ENCODE results near the gene PSMD11. TPM values are rescaled to one million over a fixed set of nuclear protein-coding genes. Genes with fewer than 3 reads are reported as not detected.
A peak's percentile ranks its signal among the peaks of the same experiment; 100 is the strongest.

PSMD11 gene
- total RNA-seq, 1 donor from 2014 or later: 85.0 TPM

DNA sequence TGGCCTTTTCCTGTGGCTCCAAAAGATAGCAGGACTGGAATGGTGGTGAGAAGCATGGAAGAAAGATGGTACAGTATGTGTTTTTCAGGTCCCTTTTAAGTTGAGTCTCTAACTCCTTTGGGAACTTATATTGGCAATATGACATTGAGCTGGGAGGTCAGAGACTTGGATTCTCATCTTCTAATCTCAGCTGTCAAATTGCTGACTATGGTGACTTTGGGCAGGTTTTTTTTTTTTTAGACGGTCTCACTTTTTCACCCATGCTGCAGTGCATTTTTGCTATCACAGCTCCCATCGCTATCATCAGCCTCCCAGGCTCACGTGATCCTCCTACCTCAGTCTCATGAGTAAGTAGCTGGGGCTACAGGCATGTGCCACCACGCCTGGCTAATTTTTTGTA, 27.3 kb downstream of the PSMD11 start:
- TF ChIP-seq, protein P1, sequence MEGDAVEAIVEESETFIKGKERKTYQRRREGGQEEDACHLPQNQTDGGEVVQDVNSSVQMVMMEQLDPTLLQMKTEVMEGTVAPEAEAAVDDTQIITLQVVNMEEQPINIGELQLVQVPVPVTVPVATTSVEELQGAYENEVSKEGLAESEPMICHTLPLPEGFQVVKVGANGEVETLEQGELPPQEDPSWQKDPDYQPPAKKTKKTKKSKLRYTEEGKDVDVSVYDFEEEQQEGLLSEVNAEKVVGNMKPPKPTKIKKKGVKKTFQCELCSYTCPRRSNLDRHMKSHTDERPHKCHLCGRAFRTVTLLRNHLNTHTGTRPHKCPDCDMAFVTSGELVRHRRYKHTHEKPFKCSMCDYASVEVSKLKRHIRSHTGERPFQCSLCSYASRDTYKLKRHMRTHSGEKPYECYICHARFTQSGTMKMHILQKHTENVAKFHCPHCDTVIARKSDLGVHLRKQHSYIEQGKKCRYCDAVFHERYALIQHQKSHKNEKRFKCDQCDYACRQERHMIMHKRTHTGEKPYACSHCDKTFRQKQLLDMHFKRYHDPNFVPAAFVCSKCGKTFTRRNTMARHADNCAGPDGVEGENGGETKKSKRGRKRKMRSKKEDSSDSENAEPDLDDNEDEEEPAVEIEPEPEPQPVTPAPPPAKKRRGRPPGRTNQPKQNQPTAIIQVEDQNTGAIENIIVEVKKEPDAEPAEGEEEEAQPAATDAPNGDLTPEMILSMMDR (IDR thresholded peaks at IDR 0.05): no peak
- Mint-ChIP-seq H3K9me3 (ENCODE audit: unreplicated experiment) (no peaks in the 10 kb centered on the region), H3K4me3 (ENCODE audit: unreplicated experiment) (no peak overlapping the region), H3K36me3 (ENCODE audit: unreplicated experiment) (peaks cover 58% of the 10 kb centered on the region), H3K4me1 (ENCODE audit: unreplicated experiment) (no peaks in the 10 kb centered on the region), H3K27ac (ENCODE audit: unreplicated experiment) (no peak overlapping the region), H3K27me3 (ENCODE audit: unreplicated experiment) (no peaks in the 10 kb centered on the region)
- DNase-seq (ENCODE audit: extremely low spot score, unreplicated experiment): no peak

DNA sequence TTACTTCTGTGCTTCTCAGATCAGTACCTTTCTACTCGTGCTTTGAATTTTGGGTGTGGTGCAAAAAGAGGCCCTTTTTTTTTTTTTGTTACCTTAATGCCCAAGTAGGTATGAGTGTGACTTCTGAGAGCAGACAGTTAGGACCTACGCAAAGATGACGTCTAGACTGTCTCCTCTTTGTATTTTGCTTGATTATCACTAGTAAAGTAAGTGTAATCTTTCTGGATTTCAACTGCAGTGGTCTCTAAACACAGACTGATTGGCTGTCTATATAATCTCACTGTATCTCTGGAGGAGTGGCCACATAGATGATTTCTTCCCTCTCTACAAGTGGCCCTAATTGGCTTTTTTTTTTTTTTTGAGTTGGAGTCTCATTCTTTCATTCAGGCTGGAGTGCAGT, 30.9 kb downstream of the PSMD11 start:
- TF ChIP-seq, protein P1 (IDR thresholded peaks at IDR 0.05): no peak
- Mint-ChIP-seq H3K9me3 (ENCODE audit: unreplicated experiment) (no peaks in the 10 kb centered on the region), H3K36me3 (ENCODE audit: unreplicated experiment) (peaks cover 65% of the 10 kb centered on the region), H3K4me1 (ENCODE audit: unreplicated experiment) (no peaks in the 10 kb centered on the region), H3K27me3 (ENCODE audit: unreplicated experiment) (no peaks in the 10 kb centered on the region), H3K27ac (ENCODE audit: unreplicated experiment) (no peak overlapping the region), H3K4me3 (ENCODE audit: unreplicated experiment) (no peak overlapping the region)
- no peak for DNase-seq (ENCODE audit: extremely low spot score, unreplicated experiment)

DNA sequence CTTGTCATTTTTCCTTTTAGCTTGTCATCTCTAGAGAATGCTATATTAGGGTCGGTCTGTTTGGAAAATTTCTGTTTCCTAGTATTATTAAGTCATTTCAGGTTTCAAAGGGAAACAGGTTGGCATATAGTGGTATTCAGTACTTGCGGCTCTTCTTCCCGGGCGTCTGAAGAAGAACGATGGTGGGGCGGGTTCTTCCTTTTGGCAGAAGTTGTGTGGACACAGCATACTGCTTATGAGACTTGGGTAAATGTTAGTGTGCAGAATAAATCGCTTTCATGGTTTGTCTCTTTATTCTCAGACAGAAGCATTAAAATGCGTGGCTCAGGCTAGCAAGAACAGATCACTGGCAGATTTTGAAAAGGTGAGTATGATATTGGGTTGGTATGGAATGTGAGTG, 32.9 kb downstream of the PSMD11 start:
- no peak overlapping the region for H3K27ac Mint-ChIP-seq (ENCODE audit: unreplicated experiment)
- TF ChIP-seq, protein P1 (IDR thresholded peaks at IDR 0.05): no peak
- H3K4me1 Mint-ChIP-seq (ENCODE audit: unreplicated experiment): no peaks in the 10 kb centered on the region

DNA sequence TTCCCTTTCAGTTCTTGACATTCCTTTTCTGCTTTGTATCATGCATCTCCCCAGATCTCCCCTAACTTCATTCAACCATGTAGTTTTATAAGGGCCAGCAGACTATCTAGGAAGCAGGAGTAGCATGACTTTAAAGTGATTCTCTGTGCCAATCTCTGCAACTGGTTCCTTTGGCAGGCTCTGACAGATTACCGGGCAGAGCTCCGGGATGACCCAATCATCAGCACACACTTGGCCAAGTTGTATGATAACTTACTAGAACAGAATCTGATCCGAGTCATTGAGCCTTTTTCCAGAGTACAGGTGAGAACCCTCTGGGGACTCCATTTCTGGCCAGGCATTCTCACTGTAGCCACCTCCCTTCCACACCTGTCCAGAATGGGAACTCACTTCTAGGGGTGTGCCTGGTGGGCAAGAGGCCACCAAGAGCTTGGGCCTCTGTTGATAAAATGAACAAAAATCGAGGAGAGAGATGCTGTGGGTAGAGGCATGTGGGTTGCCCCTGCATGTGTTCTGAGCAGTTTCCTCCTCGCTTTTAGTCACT, 34.8 kb downstream of the PSMD11 start:
- peaks cover 12% of the 10 kb centered on the region for H3K4me1 Mint-ChIP-seq (ENCODE audit: unreplicated experiment)
- TF ChIP-seq, protein P1 (IDR thresholded peaks at IDR 0.05): no peak
- H3K4me3 Mint-ChIP-seq (ENCODE audit: unreplicated experiment): no peak overlapping the region
- DNase-seq (ENCODE audit: extremely low spot score, unreplicated experiment): peak; percentile 32
- H3K9me3 Mint-ChIP-seq (ENCODE audit: unreplicated experiment): no peaks in the 10 kb centered on the region
- H3K36me3 Mint-ChIP-seq (ENCODE audit: unreplicated experiment): peaks cover 63% of the 10 kb centered on the region
- H3K27me3 Mint-ChIP-seq (ENCODE audit: unreplicated experiment): no peaks in the 10 kb centered on the region
- H3K27ac Mint-ChIP-seq (ENCODE audit: unreplicated experiment): no peak overlapping the region

More for the DNA sequence above, 32.9 kb downstream of the PSMD11 start:
- Mint-ChIP-seq H3K27me3 (ENCODE audit: unreplicated experiment) (no peaks in the 10 kb centered on the region), H3K36me3 (ENCODE audit: unreplicated experiment) (peaks cover 71% of the 10 kb centered on the region), H3K9me3 (ENCODE audit: unreplicated experiment) (no peaks in the 10 kb centered on the region), H3K4me3 (ENCODE audit: unreplicated experiment) (no peak overlapping the region)
- peak; percentile 62 for DNase-seq (ENCODE audit: extremely low spot score, unreplicated experiment)

DNA sequence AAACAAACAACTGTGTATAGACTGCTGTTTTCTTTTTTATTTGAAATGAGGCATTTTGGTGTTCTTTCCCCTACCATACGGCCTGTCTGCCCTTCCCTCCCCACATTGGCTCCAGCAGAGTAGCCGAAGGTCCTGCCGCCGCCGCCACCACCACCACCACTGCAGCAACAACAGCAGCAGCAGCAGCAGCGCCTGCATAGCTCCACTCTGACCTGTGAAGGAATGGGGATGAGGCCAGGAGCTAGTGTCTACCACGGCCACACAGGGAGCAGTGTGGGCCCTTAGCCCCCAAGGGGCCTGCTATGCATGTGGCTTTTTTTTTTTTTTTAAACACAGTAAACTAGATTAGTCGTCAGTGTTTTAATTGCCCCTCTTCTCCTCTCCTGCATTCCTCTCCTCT, 36.9 kb downstream of the PSMD11 start:
- no peak for DNase-seq (ENCODE audit: extremely low spot score, unreplicated experiment)
- TF ChIP-seq, protein P1 (IDR thresholded peaks at IDR 0.05): no peak
- peaks cover 18% of the 10 kb centered on the region for H3K4me1 Mint-ChIP-seq (ENCODE audit: unreplicated experiment)
- H3K27ac Mint-ChIP-seq (ENCODE audit: unreplicated experiment): no peak overlapping the region
- no peaks in the 10 kb centered on the region for H3K9me3 Mint-ChIP-seq (ENCODE audit: unreplicated experiment)
- H3K36me3 Mint-ChIP-seq (ENCODE audit: unreplicated experiment): peaks cover 49% of the 10 kb centered on the region
- H3K4me3 Mint-ChIP-seq (ENCODE audit: unreplicated experiment): no peak overlapping the region
- no peaks in the 10 kb centered on the region for H3K27me3 Mint-ChIP-seq (ENCODE audit: unreplicated experiment)
